ENCODE measurements around the gene TCAIM.

Gene TCAIM

DNA sequence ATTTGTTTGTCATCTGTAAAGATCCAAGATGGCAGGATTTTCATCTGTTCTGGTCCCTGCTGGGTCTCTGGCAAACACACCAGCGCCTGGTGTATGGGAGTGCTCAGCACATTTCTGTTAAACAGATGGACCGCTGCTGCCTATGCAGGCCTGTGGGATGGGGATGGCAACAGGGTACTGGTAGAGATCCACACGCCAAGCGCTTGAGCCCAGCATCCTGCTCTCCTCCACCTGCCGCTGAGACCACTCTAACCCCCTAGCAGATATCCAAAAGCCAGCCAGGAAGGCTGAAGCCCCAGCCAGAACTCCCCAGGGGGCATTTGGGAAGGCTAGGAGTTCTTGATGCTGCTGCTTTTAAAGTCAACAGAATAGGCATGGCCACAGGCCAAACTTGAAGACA lies 107.2 kb downstream of the TCAIM start:
- no peaks in the 10 kb centered on the region for H3K36me3 ChIP-seq (ENCODE audit: insufficient read depth)
- TF ChIP-seq, protein P1, sequence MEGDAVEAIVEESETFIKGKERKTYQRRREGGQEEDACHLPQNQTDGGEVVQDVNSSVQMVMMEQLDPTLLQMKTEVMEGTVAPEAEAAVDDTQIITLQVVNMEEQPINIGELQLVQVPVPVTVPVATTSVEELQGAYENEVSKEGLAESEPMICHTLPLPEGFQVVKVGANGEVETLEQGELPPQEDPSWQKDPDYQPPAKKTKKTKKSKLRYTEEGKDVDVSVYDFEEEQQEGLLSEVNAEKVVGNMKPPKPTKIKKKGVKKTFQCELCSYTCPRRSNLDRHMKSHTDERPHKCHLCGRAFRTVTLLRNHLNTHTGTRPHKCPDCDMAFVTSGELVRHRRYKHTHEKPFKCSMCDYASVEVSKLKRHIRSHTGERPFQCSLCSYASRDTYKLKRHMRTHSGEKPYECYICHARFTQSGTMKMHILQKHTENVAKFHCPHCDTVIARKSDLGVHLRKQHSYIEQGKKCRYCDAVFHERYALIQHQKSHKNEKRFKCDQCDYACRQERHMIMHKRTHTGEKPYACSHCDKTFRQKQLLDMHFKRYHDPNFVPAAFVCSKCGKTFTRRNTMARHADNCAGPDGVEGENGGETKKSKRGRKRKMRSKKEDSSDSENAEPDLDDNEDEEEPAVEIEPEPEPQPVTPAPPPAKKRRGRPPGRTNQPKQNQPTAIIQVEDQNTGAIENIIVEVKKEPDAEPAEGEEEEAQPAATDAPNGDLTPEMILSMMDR (conservative IDR thresholded peaks at IDR 0.05; ENCODE audit: low read depth, low read length) = no peak

DNA sequence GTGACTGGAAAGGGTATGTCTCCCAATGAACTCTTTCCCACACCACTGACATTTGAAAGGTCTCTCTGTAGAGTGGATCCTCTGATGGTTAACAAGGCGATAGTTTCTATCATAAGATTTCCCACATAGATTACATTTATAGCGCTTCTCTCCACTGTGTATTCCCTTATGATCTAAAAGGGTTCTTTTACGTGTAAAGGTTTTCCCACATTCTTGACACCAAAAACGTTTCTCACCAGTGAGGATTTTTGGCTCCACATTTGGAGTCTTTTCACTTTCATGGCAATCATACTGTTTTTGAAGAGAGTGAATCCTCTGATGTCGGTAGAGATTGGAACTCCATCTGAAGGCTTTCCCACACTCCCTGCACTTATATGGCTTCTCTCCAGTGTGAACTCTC lies 108.4 kb downstream of the TCAIM start:
- TF ChIP-seq, protein P1 (conservative IDR thresholded peaks at IDR 0.05; ENCODE audit: low read depth, low read length) = no peak
- H2AFZ ChIP-seq (ENCODE audit: low read depth) = no peak overlapping the region
- H3K36me3 ChIP-seq (ENCODE audit: insufficient read depth) = no peaks in the 10 kb centered on the region
- H4K20me1 ChIP-seq (ENCODE audit: insufficient read depth) = no peaks in the 10 kb centered on the region
- H3K27me3 ChIP-seq (ENCODE audit: insufficient read depth, low read depth) = no peaks in the 10 kb centered on the region
- H3K27ac ChIP-seq = no peak overlapping the region
- H3K4me1 ChIP-seq (ENCODE audit: low read depth, poor library complexity, severe bottlenecking) = peaks cover 19% of the 10 kb centered on the region
- no peak overlapping the region for H3K4me3 ChIP-seq (IDR thresholded peaks at IDR 0.05; ENCODE audit: insufficient read depth, low read depth, low read length)
- no peak overlapping the region for H3K9ac ChIP-seq
- H3K79me2 ChIP-seq (ENCODE audit: insufficient read depth, low read depth) = no peaks in the 10 kb centered on the region
- no peak overlapping the region for H3K4me2 ChIP-seq

More for the DNA sequence above, 107.2 kb downstream of the TCAIM start:
- H3K27ac ChIP-seq = no peak overlapping the region
- H4K20me1 ChIP-seq (ENCODE audit: insufficient read depth) = no peaks in the 10 kb centered on the region
- H3K79me2 ChIP-seq (ENCODE audit: insufficient read depth, low read depth) = no peaks in the 10 kb centered on the region
- H3K27me3 ChIP-seq (ENCODE audit: insufficient read depth, low read depth) = no peaks in the 10 kb centered on the region
- H3K4me2 ChIP-seq = no peak overlapping the region
- H3K4me1 ChIP-seq (ENCODE audit: low read depth, poor library complexity, severe bottlenecking) = peaks cover 25% of the 10 kb centered on the region
- no peak overlapping the region for H2AFZ ChIP-seq (ENCODE audit: low read depth)
- no peak overlapping the region for H3K4me3 ChIP-seq (IDR thresholded peaks at IDR 0.05; ENCODE audit: insufficient read depth, low read depth, low read length)
- no peak overlapping the region for H3K9ac ChIP-seq

DNA sequence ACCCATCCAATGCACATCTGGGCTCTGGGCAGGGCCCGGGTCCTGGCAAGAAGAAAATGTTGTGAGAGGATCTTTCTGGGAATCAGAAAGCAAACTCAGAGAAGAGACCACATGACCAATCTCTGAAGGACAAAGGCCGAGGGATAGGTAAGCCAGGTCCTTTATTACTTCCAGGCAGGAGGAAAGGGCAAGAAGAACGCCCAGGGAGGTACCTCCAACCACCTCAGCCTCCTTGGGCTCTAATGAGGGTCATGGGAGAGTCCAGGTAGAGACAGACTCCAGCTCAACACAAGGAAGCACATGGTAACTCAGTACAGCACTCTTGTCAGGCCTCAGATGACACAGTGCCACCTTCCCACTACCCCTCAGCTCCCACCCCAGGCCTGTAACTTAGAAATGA lies 112.9 kb downstream of the TCAIM start:
- Histone ChIP-seq H3K36me3 (ENCODE audit: insufficient read depth) (no peaks in the 10 kb centered on the region), H3K79me2 (ENCODE audit: insufficient read depth, low read depth) (no peaks in the 10 kb centered on the region), H4K20me1 (ENCODE audit: insufficient read depth) (no peaks in the 10 kb centered on the region), H3K27ac (no peak overlapping the region), H3K4me3 (IDR thresholded peaks at IDR 0.05; ENCODE audit: insufficient read depth, low read depth, low read length) (no peak overlapping the region), H3K4me2 (no peak overlapping the region), H2AFZ (ENCODE audit: low read depth) (no peak overlapping the region), H3K9ac (no peak overlapping the region), H3K4me1 (ENCODE audit: low read depth, poor library complexity, severe bottlenecking) (no peaks in the 10 kb centered on the region), H3K27me3 (ENCODE audit: insufficient read depth, low read depth) (no peaks in the 10 kb centered on the region)
- TF ChIP-seq, protein P1 (conservative IDR thresholded peaks at IDR 0.05; ENCODE audit: low read depth, low read length) = no peak

DNA sequence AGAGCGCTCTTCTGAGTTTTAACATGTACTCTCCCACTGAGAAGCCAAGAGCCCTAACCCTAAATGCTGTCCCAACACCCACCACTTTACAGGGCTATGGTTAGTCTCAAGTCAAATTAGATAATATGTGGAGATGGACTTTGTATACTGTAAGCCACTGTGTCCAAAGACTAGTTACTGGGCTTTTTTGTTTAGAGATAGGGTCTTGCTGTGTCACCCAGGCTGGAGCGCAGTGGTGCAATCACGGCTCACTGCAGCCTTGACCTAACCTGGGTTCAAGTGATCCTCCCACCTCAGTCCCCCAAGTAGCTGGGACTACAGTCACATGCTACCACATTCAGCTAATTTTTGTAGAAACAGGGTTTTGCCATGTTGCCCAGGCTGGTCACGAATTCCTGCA lies 115.7 kb downstream of the TCAIM start:
- no peaks in the 10 kb centered on the region for H4K20me1 ChIP-seq (ENCODE audit: insufficient read depth)
- no peaks in the 10 kb centered on the region for H3K36me3 ChIP-seq (ENCODE audit: insufficient read depth)
- no peaks in the 10 kb centered on the region for H3K4me1 ChIP-seq (ENCODE audit: low read depth, poor library complexity, severe bottlenecking)
- H3K4me3 ChIP-seq (IDR thresholded peaks at IDR 0.05; ENCODE audit: insufficient read depth, low read depth, low read length) = no peak overlapping the region
- no peak overlapping the region for H3K4me2 ChIP-seq
- H3K27me3 ChIP-seq (ENCODE audit: insufficient read depth, low read depth) = no peaks in the 10 kb centered on the region
- H2AFZ ChIP-seq (ENCODE audit: low read depth) = no peak overlapping the region
- H3K9ac ChIP-seq = no peak overlapping the region
- TF ChIP-seq, protein P1 (conservative IDR thresholded peaks at IDR 0.05; ENCODE audit: low read depth, low read length) = no peak
- no peaks in the 10 kb centered on the region for H3K79me2 ChIP-seq (ENCODE audit: insufficient read depth, low read depth)
- H3K27ac ChIP-seq = no peak overlapping the region

All from KMS-11 (cell line).